HL-60/S4 treated with phorbol 12-myristate 13-acetate at 8.2 ng/mL for 4 days and 3 days (cell line): ENCODE measurements around the gene STK32C.
"Not testable (repeated sequence)": the region's sequence is repeated elsewhere in the genome, so short reads cannot be mapped to it uniquely, and the experiment has no call there.

Source experiments
- in situ Hi-C: fragments of 300-500 bp; cut with MboI; formaldehyde crosslinking; loops from 2 replicates; pipeline ENCODE4 v1.15.0; 2022; ENCODE audit warnings: low sequenced_read_pairs

STK32C gene

GRCh38 chr10:132307823-132308586 lies at the start of gene STK32C:
STK32C (minus strand) TSS chr10:132307950; CDS start chr10:132307833, 117 bp downstream.
- in situ Hi-C loops = no loop called here

GRCh38 chr10:132356621-132357195 lies 49.0 kb upstream of the STK32C start:
- in situ Hi-C loops = no loop called here

- in situ Hi-C loops = no loop called here
These were observed 48.0 kb upstream of the STK32C start for GRCh38 chr10:132355754-132356153.

GRCh38 chr10:132355297-132355696 lies 47.5 kb upstream of the STK32C start:
- in situ Hi-C loops = no loop called here

GRCh38 chr10:132354356-132355094 lies 46.8 kb upstream of the STK32C start:
- in situ Hi-C loops = no loop called here

- in situ Hi-C loops = no loop called here
These were observed 46.0 kb upstream of the STK32C start for GRCh38 chr10:132353456-132354355.

GRCh38 chr10:132352462-132353308 lies 44.9 kb upstream of the STK32C start:
- in situ Hi-C loops = not testable (repeated sequence)

- in situ Hi-C loops = no loop called here
These were observed 43.9 kb upstream of the STK32C start for GRCh38 chr10:132351611-132352010.

- in situ Hi-C loops = no loop called here
These were observed 43.2 kb upstream of the STK32C start for GRCh38 chr10:132350946-132351345.

GRCh38 chr10:132350391-132350790 lies 42.6 kb upstream of the STK32C start:
- in situ Hi-C loops = no loop called here

GRCh38 chr10:132349766-132350165 lies 42.0 kb upstream of the STK32C start:
- in situ Hi-C loops = no loop called here

GRCh38 chr10:132347931-132348267 lies 40.1 kb upstream of the STK32C start:
- in situ Hi-C loops = no loop called here

GRCh38 chr10:132347211-132347930 lies 39.6 kb upstream of the STK32C start:
- in situ Hi-C loops = no loop called here

GRCh38 chr10:132346806-132347205 lies 39.1 kb upstream of the STK32C start:
- in situ Hi-C loops = no loop called here

- in situ Hi-C loops = no loop called here
These were observed 37.6 kb upstream of the STK32C start for GRCh38 chr10:132345345-132345744.

GRCh38 chr10:132344386-132344785 lies 36.6 kb upstream of the STK32C start:
- in situ Hi-C loops = no loop called here

GRCh38 chr10:132342553-132342952 lies 34.8 kb upstream of the STK32C start:
- in situ Hi-C loops = no loop called here

- in situ Hi-C loops = no loop called here
These were observed 34.0 kb upstream of the STK32C start for GRCh38 chr10:132341781-132342180.

- in situ Hi-C loops = no loop called here
These were observed 33.3 kb upstream of the STK32C start for GRCh38 chr10:132341017-132341416.
